MM.1S (cell line): ENCODE data around the gene ALPL.

Source experiments
- DNase-seq: peaks from one replicate; pipeline ENCODE4 v3.0.0-alpha.2; 2015
- H2AFZ ChIP-seq: fragments of 300-600 bp; sonication (generic); 2 replicates; pipeline ENCODE4 v1.6.0; 2016; ENCODE audit warnings: antibody characterized with exemption, low read length
- H3F3A ChIP-seq: fragments of 300-600 bp; sonication (generic); 2 replicates; pipeline ENCODE4 v1.6.1; 2016; ENCODE audit warnings: mild to moderate bottlenecking, antibody characterized with exemption, low read length, moderate library complexity, mixed read lengths; ENCODE audit not compliant: insufficient read depth
- H3K27ac ChIP-seq: fragments of 300-600 bp; sonication (generic); 2 replicates; pipeline ENCODE4 v1.5.1; 2016; ENCODE audit warnings: mild to moderate bottlenecking, low read length
- H3K27me3 ChIP-seq: fragments of 300-600 bp; sonication (generic); replicated peaks from 2 replicates; pipeline ENCODE4 v1.6.0; 2016; ENCODE audit warnings: low read length; ENCODE audit not compliant: insufficient read depth
- H3K36me3 ChIP-seq: fragments of 300-600 bp; sonication (generic); replicated peaks from 2 replicates; pipeline ENCODE4 v1.6.1; 2016; ENCODE audit warnings: mild to moderate bottlenecking, low read length, mixed read lengths; ENCODE audit not compliant: insufficient read depth
- H3K4me1 ChIP-seq: fragments of 300-600 bp; sonication (generic); 2 replicates; pipeline ENCODE4 v1.6.1; 2016; ENCODE audit warnings: low read length, mixed read lengths
- H3K4me2 ChIP-seq: fragments of 300-600 bp; sonication (generic); 2 replicates; pipeline ENCODE4 v1.6.0; 2016; ENCODE audit warnings: low read depth, low read length
- H3K4me3 ChIP-seq: fragments of 300-600 bp; sonication (generic); 2 replicates; pipeline ENCODE4 v1.5.1; 2016; ENCODE audit warnings: low read length, mixed read lengths
- H3K79me2 ChIP-seq: fragments of 300-600 bp; sonication (generic); 2 replicates; pipeline ENCODE4 v1.6.1; 2016; ENCODE audit warnings: mixed run types, low read length, mixed read lengths
- H3K9ac ChIP-seq: fragments of 300-600 bp; sonication (generic); 2 replicates; pipeline ENCODE4 v1.6.1; 2016; ENCODE audit warnings: low read length, mixed read lengths
- H3K9me2 ChIP-seq: fragments of 300-600 bp; sonication (generic); replicated peaks from 2 replicates; pipeline ENCODE4 v1.6.1; 2016; ENCODE audit warnings: mild to moderate bottlenecking, low read length, mixed read lengths; ENCODE audit not compliant: insufficient read depth
- H3K9me3 ChIP-seq: fragments of 300-600 bp; sonication (generic); replicated peaks from 2 replicates; pipeline ENCODE4 v1.6.1; 2016; ENCODE audit warnings: mild to moderate bottlenecking, low read length, mixed read lengths; ENCODE audit not compliant: insufficient read depth
- H4K20me1 ChIP-seq: fragments of 300-600 bp; sonication (generic); 2 replicates; pipeline ENCODE4 v1.6.1; 2016; ENCODE audit warnings: mild to moderate bottlenecking, low read length, moderate library complexity, mixed read lengths; ENCODE audit not compliant: insufficient read depth
- EZH2 ChIP-seq: fragments of 300-600 bp; sonication (generic); optimal IDR thresholded peaks from 2 replicates; pipeline ENCODE3; 2017; ENCODE audit warnings: low read depth, mild to moderate bottlenecking, antibody characterized with exemption, low read length, mixed read lengths
- EZH2phosphoT487 ChIP-seq: fragments of 300-600 bp; sonication (generic); IDR thresholded peaks from 2 replicates; pipeline ENCODE4 v1.6.1; 2018; ENCODE audit warnings: antibody characterized with exemption, low read length
- TF ChIP-seq, protein P1 (sequence below): fragments of 300-600 bp; sonication (generic); IDR thresholded peaks from 2 replicates; pipeline ENCODE4 v1.5.1; 2016; ENCODE audit warnings: antibody characterized with exemption, low read length, mixed read lengths

The ALPL gene

DNA sequence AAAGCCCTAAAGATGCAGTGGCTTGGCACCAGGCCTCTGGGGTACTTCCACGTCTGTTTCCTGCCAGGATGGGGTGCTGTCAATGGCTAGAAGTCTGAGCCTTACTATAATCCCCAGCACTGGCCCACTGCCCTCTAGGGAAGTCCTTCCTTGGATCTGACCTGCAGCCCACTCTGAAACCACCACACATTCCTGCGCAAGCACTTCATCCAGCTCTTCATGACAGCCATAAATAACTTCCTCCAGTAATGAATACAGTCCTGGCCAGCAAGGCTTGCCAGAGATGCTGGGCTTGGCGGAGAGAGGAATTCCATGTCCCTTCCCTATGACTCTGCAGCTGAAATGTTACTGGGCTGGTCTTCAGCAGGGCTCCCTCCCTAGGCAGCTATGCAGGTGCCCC lies 32.6 kb downstream of the ALPL start:
- Histone ChIP-seq H2AFZ (no peak overlapping the region), H3K9ac (no peak overlapping the region), H3K9me2 (no peaks in the 10 kb centered on the region), H3K4me3 (no peak overlapping the region), H4K20me1 (no peaks in the 10 kb centered on the region), H3K27ac (no peak overlapping the region), H3K79me2 (no peaks in the 10 kb centered on the region), H3K36me3 (no peaks in the 10 kb centered on the region), H3K4me1 (no peaks in the 10 kb centered on the region), H3K9me3 (no peaks in the 10 kb centered on the region), H3K4me2 (no peak overlapping the region), H3K27me3 (peaks cover 67% of the 10 kb centered on the region), H3F3A (no peaks in the 10 kb centered on the region)
- TF ChIP-seq EZH2phosphoT487 (no peak), EZH2 (no peak)
- TF ChIP-seq, protein P1, sequence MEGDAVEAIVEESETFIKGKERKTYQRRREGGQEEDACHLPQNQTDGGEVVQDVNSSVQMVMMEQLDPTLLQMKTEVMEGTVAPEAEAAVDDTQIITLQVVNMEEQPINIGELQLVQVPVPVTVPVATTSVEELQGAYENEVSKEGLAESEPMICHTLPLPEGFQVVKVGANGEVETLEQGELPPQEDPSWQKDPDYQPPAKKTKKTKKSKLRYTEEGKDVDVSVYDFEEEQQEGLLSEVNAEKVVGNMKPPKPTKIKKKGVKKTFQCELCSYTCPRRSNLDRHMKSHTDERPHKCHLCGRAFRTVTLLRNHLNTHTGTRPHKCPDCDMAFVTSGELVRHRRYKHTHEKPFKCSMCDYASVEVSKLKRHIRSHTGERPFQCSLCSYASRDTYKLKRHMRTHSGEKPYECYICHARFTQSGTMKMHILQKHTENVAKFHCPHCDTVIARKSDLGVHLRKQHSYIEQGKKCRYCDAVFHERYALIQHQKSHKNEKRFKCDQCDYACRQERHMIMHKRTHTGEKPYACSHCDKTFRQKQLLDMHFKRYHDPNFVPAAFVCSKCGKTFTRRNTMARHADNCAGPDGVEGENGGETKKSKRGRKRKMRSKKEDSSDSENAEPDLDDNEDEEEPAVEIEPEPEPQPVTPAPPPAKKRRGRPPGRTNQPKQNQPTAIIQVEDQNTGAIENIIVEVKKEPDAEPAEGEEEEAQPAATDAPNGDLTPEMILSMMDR: no peak
- DNase-seq: no peak

DNA sequence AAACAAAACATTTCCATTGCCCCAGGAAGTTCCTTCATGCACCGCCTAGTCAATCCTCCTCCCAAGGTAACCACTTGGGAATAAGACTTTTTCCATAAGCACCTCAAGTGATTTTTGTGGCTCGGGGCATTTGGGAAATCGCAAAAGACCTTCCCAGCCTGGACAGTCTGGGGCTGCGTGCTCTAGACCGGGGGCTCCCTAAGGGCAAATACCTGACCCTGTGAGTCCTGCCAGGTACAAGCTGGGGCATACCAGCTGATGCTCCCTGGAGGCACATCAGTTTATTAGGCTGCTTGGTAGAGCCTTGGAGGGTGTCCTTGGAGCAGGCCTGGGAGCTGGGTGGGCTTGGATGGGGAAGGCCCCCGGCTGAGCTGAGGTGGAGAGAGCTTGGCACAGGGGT lies 34.4 kb downstream of the ALPL start:
- TF ChIP-seq EZH2 (no peak), EZH2phosphoT487 (no peak)
- TF ChIP-seq, protein P1: no peak
- H3K36me3 ChIP-seq: no peaks in the 10 kb centered on the region
- H3K4me2 ChIP-seq: no peak overlapping the region
- peaks cover 66% of the 10 kb centered on the region for H3K27me3 ChIP-seq
- H3K79me2 ChIP-seq: no peaks in the 10 kb centered on the region
- no peak overlapping the region for H3K27ac ChIP-seq
- no peaks in the 10 kb centered on the region for H3K9me3 ChIP-seq
- H3K9me2 ChIP-seq: no peaks in the 10 kb centered on the region
- H4K20me1 ChIP-seq: no peaks in the 10 kb centered on the region
- H3K4me1 ChIP-seq: no peaks in the 10 kb centered on the region
- no peak overlapping the region for H3K4me3 ChIP-seq
- no peak overlapping the region for H3K9ac ChIP-seq
- DNase-seq: no peak
- H2AFZ ChIP-seq: no peak overlapping the region
- no peaks in the 10 kb centered on the region for H3F3A ChIP-seq

GRCh38 chr1:21544095-21544494 lies 34.9 kb downstream of the ALPL start:
- H3K9me2 ChIP-seq: no peaks in the 10 kb centered on the region
- no peaks in the 10 kb centered on the region for H3K79me2 ChIP-seq
- no peak overlapping the region for H2AFZ ChIP-seq
- H3K4me3 ChIP-seq: no peak overlapping the region
- no peaks in the 10 kb centered on the region for H3K36me3 ChIP-seq
- H3K27ac ChIP-seq: no peak overlapping the region
- no peaks in the 10 kb centered on the region for H3F3A ChIP-seq
- no peak for DNase-seq
- H4K20me1 ChIP-seq: no peaks in the 10 kb centered on the region
- no peak for TF ChIP-seq EZH2
- TF ChIP-seq EZH2phosphoT487: no peak
- TF ChIP-seq, protein P1: no peak
- peaks cover 66% of the 10 kb centered on the region for H3K27me3 ChIP-seq
- H3K4me2 ChIP-seq: no peak overlapping the region
- no peaks in the 10 kb centered on the region for H3K4me1 ChIP-seq
- no peak overlapping the region for H3K9ac ChIP-seq
- no peaks in the 10 kb centered on the region for H3K9me3 ChIP-seq
